Heart left ventricle (tissue), 16 donors: ENCODE measurements around the gene ATP2B2. TPM values are rescaled to one million over a fixed set of nuclear protein-coding genes. Genes with fewer than 3 reads are reported as not detected.

ENCODE experiments used
- ATAC-seq, 4 donors: fragments of 200-7000 bp; cut with Tn5 transposase; one replicate each; pipeline ENCODE4 v1.9.1; 2020 to 2022; ENCODE audit warnings: moderate library complexity in 4 of 4, mild to moderate bottlenecking in 3 of 4, moderate number of reproducible peaks in 1 of 4
- DNase-seq, 5 donors: peaks; one replicate each; pipeline ENCODE4 v3.0.0-alpha.2; 2020
- H3K27ac ChIP-seq, 12 donors: fragments of 200-600 bp; sonication (generic) in 4 of 12; one replicate each; pipeline versions ENCODE4 v1.5.0 to v1.8.0; 2016 to 2022; ENCODE audit warnings: mild to moderate bottlenecking in 2 of 12
- H3K27me3 ChIP-seq, 9 donors: fragments of 200-600 bp; sonication (generic) in 2 of 9; one replicate each; pipeline versions ENCODE4 v1.5.1 to v1.8.0; 2016 to 2022; ENCODE audit warnings: mild to moderate bottlenecking in 3 of 9
- H3K36me3 ChIP-seq, 9 donors: fragments of 200-600 bp; sonication (generic) in 2 of 9; one replicate each; pipeline versions ENCODE4 v1.5.0 to v1.8.0; 2018 to 2022; ENCODE audit warnings: mild to moderate bottlenecking in 2 of 9
- H3K4me1 ChIP-seq, 12 donors: fragments of 200-600 bp; sonication (generic) in 4 of 12; one replicate each; pipeline versions ENCODE4 v1.5.0 to v1.8.0; 2016 to 2022; ENCODE audit warnings: mild to moderate bottlenecking in 3 of 12
- H3K4me3 ChIP-seq, 12 donors: fragments of 200-600 bp; sonication (generic) in 4 of 12; one replicate each; pipeline versions ENCODE4 v1.5.0 to v1.8.0; 2017 to 2022; ENCODE audit warnings: mild to moderate bottlenecking in 9 of 12, moderate library complexity in 4 of 12
- H3K9me3 ChIP-seq, 12 donors: fragments of 200-600 bp; sonication (generic) in 4 of 12; one replicate each; pipeline versions ENCODE4 v1.5.0 to v1.8.0; 2016 to 2022; ENCODE audit warnings: mild to moderate bottlenecking in 1 of 12
- CTCF ChIP-seq, 12 donors: fragments of 200-600 bp; sonication (generic) in 4 of 12; IDR thresholded peaks; one replicate each; pipeline versions ENCODE4 v1.5.0 to v1.8.0; 2018 to 2022; ENCODE audit warnings: antibody characterized with exemption in 12 of 12, mild to moderate bottlenecking in 5 of 12
- POLR2A ChIP-seq, 2 donors: fragments of 450-650 bp; IDR thresholded peaks; one replicate each; pipeline ENCODE4 v1.6.1; 2017; ENCODE audit warnings: antibody characterized with exemption in 2 of 2, mild to moderate bottlenecking in 2 of 2, moderate library complexity in 2 of 2
- WGBS, 4 donors: extraction: QIAGEN DNeasy Blood & Tissue Kit in 2 of 4; methylation state at CpG; one replicate each; pipeline versions ENCODE4 v1.1.5 to v1.1.7; 2013 to 2018; 5-methylcytosine and 5-hydroxymethylcytosine counted together
- intact Hi-C, 10 donors: fragments of 100-400 bp; cut with DNase I; formaldehyde crosslinking; loops; one replicate each; pipeline versions ENCODE4 v1.11.1 to v1.14.2; 2022
- polyA plus RNA-seq, 2 donors: library from polyadenylated mRNA; stranded (reverse); fragments of 200-250 nt; gene quantifications; one replicate each; pipeline ENCODE4 v1.2.3, GENCODE V29; 2013
- total RNA-seq, 9 donors: library from RNA; depleted of rRNA in 2 of 9; stranded (reverse); fragments of >200 nt in 2 of 9; fragmentation: NEBNext Ultra II Directional in 3 of 9; extraction: Animal tissue kit (Norgen Biotek cat#: 25700) in 3 of 9; gene quantifications; one replicate each; pipeline versions ENCODE4 v1.1.0 to v1.2.4, GENCODE V29; 2016 to 2023
- donor health status: ischemic (EF 13 %, LVEDD 7.1; RV severe dilation, severe dysfunction).
- donor health status: healthy with polysubstance abuse.
- donor health status: DM: no; HTN: yes; CAD: no.
- donor health status: DM: no; HTN: no; CAD: no.
- donor health status: ischemic (EF 25% LVEDD 6.9; RV normal size, moderate dysfunction).
- donor health status: ischemic (EF 25% LVEDD 5.7; RV mildly dilated, moderate dysfunction).
- donor health status: healthy.
- donor health status: DM: yes; HTN: yes; CAD: no.
- donor health status: ischemic (EF 35%, LVEDD 5.7; RV mildly dilated, moderate dysfunction).
- donor health status: nonischemic (EF 11% LVEDD 7.7; RV severe dilation, severe dysfunction).
- donor health status: DM: yes; HTN: yes; CAD: no.
- donor health status: PGD.
- donor health status: ischemic (EF 29% LVEDD 5.4; RV normal size, mild dysfunction).
- donor health status: nonischemic (EF 23%, LVEDD 6.1; RV moderate dilation, normal function).

ATP2B2 gene
- total and polyA plus RNA-seq, 11 donors: 0.01 to 0.35 (median 0.12) TPM; not detected in 3

GRCh38 chr3:10371167-10371566, 134.2 kb downstream of the ATP2B2 start:
- Histone ChIP-seq H3K9me3 (peaks cover 0 to 7% (median 0%) of the 10 kb centered on the region in 12 donors), H3K27ac (no peak overlapping the region), H3K27me3 (no peaks in the 10 kb centered on the region), H3K4me1 (peaks cover 0 to 6% (median 0%) of the 10 kb centered on the region in 12 donors), H3K4me3 (no peak overlapping the region), H3K36me3 (no peaks in the 10 kb centered on the region)
- ATAC-seq (no peak), DNase-seq (no peak)
- intact Hi-C loops: no loop called here
- TF ChIP-seq CTCF (IDR thresholded peaks at IDR 0.05): no peak
- no peak for TF ChIP-seq POLR2A (IDR thresholded peaks at IDR 0.05)
- 65 to 85% (median 70%) methylated on average over 2 to 3 of the region's 3 CpGs for WGBS, 4 donors

GRCh38 chr3:10370429-10370828, 135.0 kb downstream of the ATP2B2 start:
- no peak for TF ChIP-seq CTCF (IDR thresholded peaks at IDR 0.05)
- TF ChIP-seq POLR2A (IDR thresholded peaks at IDR 0.05): no peak
- H3K36me3 ChIP-seq: no peaks in the 10 kb centered on the region
- DNase-seq (no peak), ATAC-seq (peak in 1 of 4 donors; percentile 16)
- H3K9me3 ChIP-seq: peaks cover 0 to 7% (median 0%) of the 10 kb centered on the region in 12 donors
- intact Hi-C loops: no loop called here
- no peak overlapping the region for H3K27ac ChIP-seq
- WGBS, 4 donors: 51 to 57% (median 54%) methylated on average over 10 of the region's 10 CpGs
- no peaks in the 10 kb centered on the region for H3K27me3 ChIP-seq
- peaks cover 0 to 6% (median 0%) of the 10 kb centered on the region in 12 donors for H3K4me1 ChIP-seq
- H3K4me3 ChIP-seq: no peak overlapping the region

- TF ChIP-seq CTCF (IDR thresholded peaks at IDR 0.05) (no peak), POLR2A (IDR thresholded peaks at IDR 0.05) (no peak)
- no peak for ATAC-seq
- peaks cover 0 to 7% (median 0%) of the 10 kb centered on the region in 12 donors for H3K9me3 ChIP-seq
- whole genome bisulfite sequencing, 4 donors: 93 to 97% (median 97%) methylated on average over 2 of the region's 2 CpGs
- H3K4me3 ChIP-seq: no peak overlapping the region
- no peaks in the 10 kb centered on the region for H3K36me3 ChIP-seq
- DNase-seq: no peak
- H3K27me3 ChIP-seq: no peaks in the 10 kb centered on the region
- H3K4me1 ChIP-seq: no peaks in the 10 kb centered on the region
- intact Hi-C loops: no loop called here
- no peak overlapping the region for H3K27ac ChIP-seq
Measured at GRCh38 chr3:10368512-10368911, 136.9 kb downstream of the ATP2B2 start.

GRCh38 chr3:10367506-10367905, 137.9 kb downstream of the ATP2B2 start:
- Histone ChIP-seq H3K4me1 (no peaks in the 10 kb centered on the region), H3K27ac (no peak overlapping the region), H3K9me3 (peaks cover 0 to 9% (median 0%) of the 10 kb centered on the region in 12 donors), H3K27me3 (no peaks in the 10 kb centered on the region), H3K4me3 (no peak overlapping the region), H3K36me3 (no peaks in the 10 kb centered on the region)
- WGBS, 4 donors: 85 to 94% (median 93%) methylated on average over 4 to 5 of the region's 5 CpGs
- no peak for TF ChIP-seq CTCF (IDR thresholded peaks at IDR 0.05)
- TF ChIP-seq POLR2A (IDR thresholded peaks at IDR 0.05): no peak
- intact Hi-C loops: no loop called here
- DNase-seq (no peak), ATAC-seq (no peak)
